IMR-90 (cell line): Measurements from ENCODE around the gene MAML3. TPM values are rescaled to one million over a fixed set of nuclear protein-coding genes. Genes with fewer than 3 reads are reported as not detected.

Experiments used
- ATAC-seq: fragments of 200-7000 bp; cut with Tn5 transposase; 2 replicates; pipeline ENCODE4 v1.9.1; 2020; ENCODE audit warnings: low read depth, mild to moderate bottlenecking, moderate library complexity
- BruUV-seq: library from RNA; stranded (reverse); fragments of 400-500 nt; replicated peaks from 2 replicates; lab custom pipeline; 2021; lab: Mats Ljungman, UMichigan
- CTCF ChIA-PET: fragments of 300-600 bp; formaldehyde crosslinking; extraction: SDS; loops from one replicate; lab custom pipeline; 2021; ENCODE audit warnings: antibody characterized with exemption; lab: Yijun Ruan, JAX
- POLR2A ChIA-PET: fragments of 300-600 bp; sonication (Branson Sonifier 250); formaldehyde crosslinking; loops from one replicate; lab custom pipeline; 2022; ENCODE audit warnings: antibody characterized with exemption; ENCODE audit not compliant: unreplicated experiment; lab: Charles Lee
- DNase-seq: peaks from one replicate; pipeline ENCODE4 v3.0.0; 2013
- H2AFZ ChIP-seq: replicated peaks from 2 replicates; pipeline ENCODE3; 2013; ENCODE audit warnings: low read length, mild to moderate bottlenecking; ENCODE audit not compliant: poor library complexity
- H2AK5ac ChIP-seq: 2 replicates; pipeline ENCODE4 v1.6.1; 2013; ENCODE audit warnings: low read depth, low read length, inconsistent platforms
- H2AK9ac ChIP-seq: replicated peaks from 2 replicates; pipeline ENCODE3; 2013; ENCODE audit warnings: mild to moderate bottlenecking, low read depth, low read length, moderate library complexity; ENCODE audit not compliant: poor library complexity
- H2BK120ac ChIP-seq: 2 replicates; pipeline ENCODE4 v1.6.1; 2013; ENCODE audit warnings: low read depth, low read length, inconsistent platforms
- H2BK15ac ChIP-seq: 3 replicates; pipeline ENCODE4 v1.6.1; 2013; ENCODE audit warnings: low read depth, low read length, inconsistent platforms
- H2BK20ac ChIP-seq: 2 replicates; pipeline ENCODE4 v1.6.1; 2013; ENCODE audit warnings: low read depth, mild to moderate bottlenecking, inconsistent platforms, low read length, moderate library complexity
- H2BK5ac ChIP-seq: 2 replicates; pipeline ENCODE4 v1.6.1; 2013; ENCODE audit warnings: mild to moderate bottlenecking, low read depth, low read length, inconsistent platforms; ENCODE audit not compliant: poor library complexity, severe bottlenecking
- H3K14ac ChIP-seq: replicated peaks from 2 replicates; pipeline ENCODE4 v1.6.1; 2013; ENCODE audit warnings: low read depth, low read length, inconsistent platforms
- H3K18ac ChIP-seq: 2 replicates; pipeline ENCODE4 v1.6.1; 2013; ENCODE audit warnings: low read depth, low read length, control low read depth
- H3K23ac ChIP-seq: 2 replicates; pipeline ENCODE4 v1.6.1; 2013; ENCODE audit warnings: low read depth, low read length, inconsistent platforms
- H3K27ac ChIP-seq: 2 replicates; pipeline ENCODE4 v1.5.1; 2013; ENCODE audit warnings: mild to moderate bottlenecking, control low read depth, low read length; ENCODE audit not compliant: insufficient read depth
- H3K27me3 ChIP-seq: 2 replicates; pipeline ENCODE4 v1.6.1; 2013; ENCODE audit warnings: low read length; ENCODE audit not compliant: control insufficient read depth, insufficient read depth
- H3K36me3 ChIP-seq: 2 replicates; pipeline ENCODE4 v1.6.1; 2013; ENCODE audit warnings: low read length, mixed read lengths; ENCODE audit not compliant: control insufficient read depth, insufficient read depth
- H3K4ac ChIP-seq: 2 replicates; pipeline ENCODE4 v1.6.1; 2013; ENCODE audit warnings: low read depth, low read length, inconsistent platforms
- H3K4me1 ChIP-seq: 2 replicates; pipeline ENCODE4 v1.6.1; 2013; ENCODE audit warnings: low read length, mixed read lengths; ENCODE audit not compliant: control insufficient read depth, insufficient read depth
- H3K4me2 ChIP-seq: 2 replicates; pipeline ENCODE4 v1.6.1; 2013; ENCODE audit warnings: low read depth, mild to moderate bottlenecking, control low read depth, low read length, moderate library complexity
- H3K4me3 ChIP-seq: 2 replicates; pipeline ENCODE4 v1.5.1; 2013; ENCODE audit warnings: low read depth, mild to moderate bottlenecking, control low read depth, low read length, moderate library complexity; ENCODE audit not compliant: insufficient read depth
- H3K56ac ChIP-seq: 2 replicates; pipeline ENCODE4 v1.6.1; 2013; ENCODE audit warnings: low read length, inconsistent platforms; ENCODE audit not compliant: insufficient read depth; ENCODE audit errors: extremely low read depth
- H3K79me1 ChIP-seq, 2 experiments: 2 replicates each; pipeline ENCODE4 v1.6.1; 2013; ENCODE audit warnings: low read length in 2 of 2, inconsistent platforms in 1 of 2, low read depth in 1 of 2
- H3K9ac ChIP-seq: 2 replicates; pipeline ENCODE4 v1.6.1; 2013; ENCODE audit warnings: low read depth, low read length, control low read depth
- H3K9me1 ChIP-seq: 2 replicates; pipeline ENCODE4 v1.6.1; 2013; ENCODE audit warnings: low read length, inconsistent platforms; ENCODE audit not compliant: insufficient read depth
- H3K9me3 ChIP-seq: 2 replicates; pipeline ENCODE4 v1.6.1; 2013; ENCODE audit warnings: low read length; ENCODE audit not compliant: control insufficient read depth, insufficient read depth
- H4K20me1 ChIP-seq: 2 replicates; pipeline ENCODE4 v1.6.1; 2013; ENCODE audit warnings: low read length, inconsistent platforms; ENCODE audit not compliant: insufficient read depth
- H4K5ac ChIP-seq: 2 replicates; pipeline ENCODE4 v1.6.1; 2013; ENCODE audit warnings: mild to moderate bottlenecking, low read depth, low read length, control low read depth
- H4K8ac ChIP-seq, 2 experiments: 2 replicates each; pipeline ENCODE4 v1.6.1; 2013; ENCODE audit warnings: low read depth in 2 of 2, low read length in 2 of 2, control low read depth in 1 of 2, inconsistent platforms in 1 of 2
- H4K91ac ChIP-seq: 2 replicates; pipeline ENCODE4 v1.6.1; 2013; ENCODE audit warnings: low read depth, low read length, inconsistent platforms; ENCODE audit not compliant: insufficient read depth
- CHD1 ChIP-seq: IDR thresholded peaks from 2 replicates; pipeline ENCODE4 v1.6.1; 2012; ENCODE audit warnings: low read depth, low read length, improper control_type of control experiment
- CTCF ChIP-seq: conservative IDR thresholded peaks from 2 replicates; pipeline ENCODE4 v1.5.1; 2012; ENCODE audit warnings: mild to moderate bottlenecking, low read depth, low read length, improper control_type of control experiment
- MAFK ChIP-seq: IDR thresholded peaks from 2 replicates; pipeline ENCODE4 v1.6.1; 2012; ENCODE audit warnings: low read depth, low read length, improper control_type of control experiment
- MAZ ChIP-seq: IDR thresholded peaks from 2 replicates; pipeline ENCODE4 v1.6.1; 2012; ENCODE audit warnings: low read depth, mild to moderate bottlenecking, low read length, improper control_type of control experiment, moderate library complexity, borderline replicate concordance
- MXI1 ChIP-seq: IDR thresholded peaks from 2 replicates; pipeline ENCODE4 v1.6.1; 2012; ENCODE audit warnings: low read depth, mild to moderate bottlenecking, low read length, moderate library complexity, borderline replicate concordance
- NFE2L2 ChIP-seq: fragments of 150-350 bp; IDR thresholded peaks from 2 replicates; pipeline ENCODE4 v1.6.1; 2016; ENCODE audit warnings: low read depth, mild to moderate bottlenecking, low read length
- RFX5 ChIP-seq: IDR thresholded peaks from 2 replicates; pipeline ENCODE4 v1.8.0; 2012; ENCODE audit warnings: low read depth, mild to moderate bottlenecking, low read length, moderate library complexity
- USF2 ChIP-seq: fragments of 150-350 bp; IDR thresholded peaks from 2 replicates; pipeline ENCODE4 v1.6.1; 2017; ENCODE audit warnings: mild to moderate bottlenecking, antibody characterized with exemption, low read length, low read depth
- WGBS, 2 experiments: methylation state at CpG; one replicate each; pipeline versions ENCODE4 v1.1.5 to v1.1.7; 2013; ENCODE audit warnings: missing lambda C conversion rate in 2 of 2; ENCODE audit not compliant: insufficient read length in 1 of 2; ENCODE audit errors: extremely low coverage in 2 of 2; 5-methylcytosine and 5-hydroxymethylcytosine counted together
- dilution Hi-C: fragments of 300-500 bp; cut with HindIII; formaldehyde crosslinking; loops from one replicate; pipeline ENCODE4 v1.14.3; 2018; ENCODE audit warnings: low sequenced_read_pairs; ENCODE audit not compliant: unreplicated experiment
- in situ Hi-C: fragments of 300-500 bp; cut with MboI; formaldehyde crosslinking; loops from 3 replicates; pipeline ENCODE4 v1.14.3; 2019; ENCODE audit warnings: low sequenced_read_pairs, inconsistent platforms, mixed read lengths
- intact Hi-C: fragments of 100-400 bp; cut with micrococcal nuclease; formaldehyde crosslinking; loops from 2 replicates; pipeline ENCODE4 v1.10.0; 2022
- polyA plus RNA-seq, 3 experiments: library from polyadenylated mRNA; depleted of rRNA; stranded (reverse); fragments of >200 nt; gene quantifications; 2 replicates each; pipeline ENCODE4 v1.2.3, GENCODE V29; 2012; ENCODE audit warnings: low replicate concordance in 1 of 3
- total RNA-seq: library from RNA; depleted of rRNA; stranded (reverse); fragments of >200 nt; gene quantifications from 2 replicates; pipeline ENCODE4 v1.2.3, GENCODE V29; 2012

Gene MAML3
- total and polyA plus RNA-seq, 2 of the 4 experiments (the other 2 are of a cell fraction) = 0.90 to 1.7 TPM

GRCh38 chr4:139728840-139729239 lies 425.1 kb downstream of the MAML3 start:
- H2BK20ac ChIP-seq = no peak overlapping the region
- ATAC-seq (no peak), DNase-seq (no peak)
- H3K27me3 ChIP-seq = no peaks in the 10 kb centered on the region
- no peaks in the 10 kb centered on the region; the same call in 1 of the 2 replicates for H3K36me3 ChIP-seq
- H3K79me1 ChIP-seq = no peaks in the 10 kb centered on the region
- H3K9me1 ChIP-seq = no peaks in the 10 kb centered on the region
- H2BK5ac ChIP-seq = no peak overlapping the region
- no peak overlapping the region for H3K4ac ChIP-seq
- WGBS, 2 experiments = 82% methylated on average over 2 of the region's 3 CpGs; no CpG with 5 or more reads in 1 of the 2 experiments
- no peak overlapping the region for H2BK15ac ChIP-seq
- H4K91ac ChIP-seq = no peak overlapping the region
- TF ChIP-seq MAFK (no peak), MXI1 (no peak), USF2 (no peak), MAZ (no peak), RFX5 (no peak), CHD1 (no peak), NFE2L2 (no peak), CTCF (no peak)
- H3K4me2 ChIP-seq = no peak overlapping the region
- BruUV-seq = no TSS peak
- POLR2A ChIA-PET = no interaction called here
- no peak overlapping the region for H2AK9ac ChIP-seq
- no peak overlapping the region for H3K9ac ChIP-seq
- H3K4me3 ChIP-seq = no peak overlapping the region
- intact Hi-C loops = no loop called here
- H3K18ac ChIP-seq = no peak overlapping the region
- CTCF ChIA-PET = no interaction called here
- no peak overlapping the region for H3K56ac ChIP-seq
- no peaks in the 10 kb centered on the region; the same call in 1 of the 2 replicates for H4K20me1 ChIP-seq
- no peak overlapping the region for H3K27ac ChIP-seq
- H4K5ac ChIP-seq = no peak overlapping the region
- no peaks in the 10 kb centered on the region for H3K9me3 ChIP-seq
- H4K8ac ChIP-seq = no peak overlapping the region
- dilution Hi-C loops = no loop called here
- no peak overlapping the region for H3K23ac ChIP-seq
- in situ Hi-C loops = no loop called here
- no peak overlapping the region for H2AFZ ChIP-seq
- H3K4me1 ChIP-seq = peaks cover 1% of the 10 kb centered on the region; the same call in 1 of the 2 replicates
- no peak overlapping the region for H2BK120ac ChIP-seq
- no peak overlapping the region for H2AK5ac ChIP-seq
- no peak overlapping the region for H3K14ac ChIP-seq
